Breast epithelium (tissue), 4 donors: ENCODE data around the gene ZNF12. TPM values are rescaled to one million over a fixed set of nuclear protein-coding genes. Genes with fewer than 3 reads are reported as not detected.

ENCODE experiments used
- DNase-seq, 2 donors: peaks; one replicate each; pipeline ENCODE4 v3.0.0-alpha.2; 2019; ENCODE audit warnings: low spot score in 2 of 2
- H3K27ac ChIP-seq, 2 donors: fragments of 200-600 bp; sonication (generic) in 1 of 2; one replicate each; pipeline ENCODE4 v1.5.1; 2016 to 2019; ENCODE audit warnings: mild to moderate bottlenecking in 1 of 2
- H3K27me3 ChIP-seq, 2 donors: fragments of 200-600 bp; sonication (generic) in 1 of 2; one replicate each; pipeline versions ENCODE4 v1.5.1 to v1.6.0; 2017 to 2019; ENCODE audit warnings: control low read depth in 1 of 2, mild to moderate bottlenecking in 1 of 2
- H3K36me3 ChIP-seq: fragments of 200-600 bp; one replicate; pipeline ENCODE4 v1.5.1; 2019
- H3K4me1 ChIP-seq, 2 donors: fragments of 200-600 bp; sonication (generic); one replicate each; pipeline ENCODE4 v1.5.1; 2016 to 2019; ENCODE audit warnings: control low read depth in 1 of 2
- H3K4me3 ChIP-seq, 3 donors: fragments of 200-600 bp; sonication (generic); 1 replicate in 2 of 3; 2 replicates in 1 of 3; pipeline ENCODE4 v1.5.1; 2016 to 2019; ENCODE audit warnings: mild to moderate bottlenecking in 3 of 3, moderate library complexity in 2 of 3
- H3K9me3 ChIP-seq, 2 donors: fragments of 200-600 bp; sonication (generic) in 1 of 2; one replicate each; pipeline ENCODE4 v1.5.1; 2016 to 2019; ENCODE audit warnings: control low read depth in 1 of 2
- CTCF ChIP-seq, 3 donors: fragments of 450-650 bp; IDR thresholded peaks; one replicate each; pipeline ENCODE4 v1.5.1; 2016 to 2017; ENCODE audit warnings: antibody characterized with exemption in 3 of 3, mild to moderate bottlenecking in 3 of 3, moderate library complexity in 3 of 3
- POLR2A ChIP-seq: fragments of 450-650 bp; IDR thresholded peaks from one replicate; pipeline ENCODE4 v1.6.1; 2016; ENCODE audit warnings: antibody characterized with exemption, mild to moderate bottlenecking, moderate library complexity
- POLR2AphosphoS5 ChIP-seq, 3 donors: sonication (generic); formaldehyde crosslinking; IDR thresholded peaks; one replicate each; pipeline ENCODE4 v1.6.1; 2017; ENCODE audit warnings: antibody characterized with exemption in 3 of 3
- intact Hi-C: fragments of 100-400 bp; cut with DNase I; formaldehyde crosslinking; loops from one replicate; pipeline ENCODE4 v1.15.1; 2023; ENCODE audit warnings: low total_unique reads
- total RNA-seq, 3 donors: library from RNA; depleted of rRNA; stranded (reverse); fragments of >200 nt; gene quantifications; one replicate each; pipeline ENCODE4 v1.1.0, GENCODE V29; 2016

Gene ZNF12
- total RNA-seq, 3 donors from 2014 or later: 20.6 to 43.0 (median 25.2) TPM

- TF ChIP-seq POLR2AphosphoS5 (IDR thresholded peaks at IDR 0.05) (no peak), CTCF (IDR thresholded peaks at IDR 0.05) (no peak), POLR2A (no peak)
- Histone ChIP-seq H3K4me1 (peaks cover under 1 to 8% of the 10 kb centered on the region in 2 donors), H3K36me3 (no peaks in the 10 kb centered on the region), H3K4me3 (no peak overlapping the region), H3K9me3 (no peaks in the 10 kb centered on the region), H3K27ac (no peak overlapping the region), H3K27me3 (no peaks in the 10 kb centered on the region)
- no peak for DNase-seq
- intact Hi-C loops: no loop called here
Measured at GRCh38 chr7:6641305-6642035, 65.3 kb downstream of the ZNF12 start.

GRCh38 chr7:6640246-6640721, 66.5 kb downstream of the ZNF12 start:
- H3K4me3 ChIP-seq: peak overlapping the region in 1 of 3 donors; percentile 19
- no peak for DNase-seq
- no peaks in the 10 kb centered on the region for H3K9me3 ChIP-seq
- no peaks in the 10 kb centered on the region for H3K27me3 ChIP-seq
- intact Hi-C loops: no loop called here
- peaks cover 6 to 8% of the 10 kb centered on the region in 2 donors for H3K4me1 ChIP-seq
- no peaks in the 10 kb centered on the region for H3K36me3 ChIP-seq
- TF ChIP-seq CTCF (IDR thresholded peaks at IDR 0.05): no peak
- no peak for TF ChIP-seq POLR2AphosphoS5 (IDR thresholded peaks at IDR 0.05)
- TF ChIP-seq POLR2A: no peak
- H3K27ac ChIP-seq: peak overlapping the region in 1 of 2 donors; percentile 43

- TF ChIP-seq CTCF (IDR thresholded peaks at IDR 0.05) (no peak), POLR2A (no peak), POLR2AphosphoS5 (IDR thresholded peaks at IDR 0.05) (no peak)
- no peak for DNase-seq
- no peaks in the 10 kb centered on the region for H3K36me3 ChIP-seq
- intact Hi-C loops: no loop called here
- H3K9me3 ChIP-seq: no peaks in the 10 kb centered on the region
- peak overlapping the region in 1 of 2 donors; percentile 43 for H3K27ac ChIP-seq
- H3K27me3 ChIP-seq: no peaks in the 10 kb centered on the region
- H3K4me3 ChIP-seq: peak overlapping the region in 1 of 3 donors; percentile 19
- H3K4me1 ChIP-seq: peaks cover 6 to 8% of the 10 kb centered on the region in 2 donors
Measured at GRCh38 chr7:6639627-6640026, 67.1 kb downstream of the ZNF12 start.

- Histone ChIP-seq H3K4me1 (peaks cover 6 to 8% of the 10 kb centered on the region in 2 donors), H3K4me3 (peak overlapping the region in 1 of 3 donors; percentile 100), H3K27me3 (no peaks in the 10 kb centered on the region), H3K9me3 (no peaks in the 10 kb centered on the region), H3K27ac (peak overlapping the region in 1 of 2 donors; percentile 98), H3K36me3 (no peaks in the 10 kb centered on the region)
- TF ChIP-seq CTCF (IDR thresholded peaks at IDR 0.05) (no peak), POLR2A (no peak), POLR2AphosphoS5 (IDR thresholded peaks at IDR 0.05) (no peak)
- intact Hi-C loops: no loop called here
- DNase-seq: no peak
Measured at GRCh38 chr7:6639032-6639431, 67.7 kb downstream of the ZNF12 start.

Other genes with a start within 250 kb of the ZNF12 start
- 100 to 1,000 TPM in 1 of 3 donors, 10 to 100 TPM in 2; 75.2 to 106 (median 81.7) TPM for gene KDELR2, start 222.8 kb downstream of the ZNF12 start, total RNA-seq
- gene GRID2IP, start 155.5 kb downstream of the ZNF12 start, total RNA-seq: under 1 TPM in 2 of 3 donors, not detected in 1; 0.33 to 0.88 TPM
- gene ZDHHC4, start 129.5 kb downstream of the ZNF12 start, total RNA-seq: 10 to 100 TPM; 43.2 to 60.6 (median 43.3) TPM
- gene INTS15, start 116.9 kb downstream of the ZNF12 start, total RNA-seq: 10 to 100 TPM; 22.9 to 36.4 (median 28.2) TPM
- 10 to 100 TPM in 2 of 3 donors, 1 to 10 TPM in 1; 5.8 to 11.7 (median 11.5) TPM for gene ZNF853, start 91.3 kb downstream of the ZNF12 start, total RNA-seq
- gene ZNF316, start 69.6 kb downstream of the ZNF12 start, total RNA-seq: 10 to 100 TPM; 10.2 to 21.4 (median 21.3) TPM
- gene RSPH10B2, start 47.2 kb upstream of the ZNF12 start, total RNA-seq: under 1 TPM in 1 of 3 donors, not detected in 2; 0.44 TPM
- gene CCZ1B, start 119.3 kb upstream of the ZNF12 start, total RNA-seq: 10 to 100 TPM; 36.3 to 78.2 (median 69.8) TPM